Measurements from ENCODE around the gene TRAF3IP3. TPM values are rescaled to one million over a fixed set of nuclear protein-coding genes. Genes with fewer than 3 reads are reported as not detected.

The TRAF3IP3 gene
- total and polyA plus RNA-seq, 2 donors (not counting 1 experiment from before 2014, with no cell fraction given), result 262 to 344 TPM

GRCh38 chr1:209761011-209761635 lies 5.3 kb downstream of the TRAF3IP3 start:
- no peak overlapping the region for H3K9ac ChIP-seq (ENCODE audit: low read length)
- peak overlapping the region; percentile 66 for H3K27ac Mint-ChIP-seq
- no peak for TF ChIP-seq CTCF (IDR thresholded peaks at IDR 0.05)
- no peak for TF ChIP-seq EZH2 (IDR thresholded peaks at IDR 0.05; ENCODE audit: borderline replicate concordance, insufficient read depth, low read depth, low read length, poor library complexity, severe bottlenecking)
- no peak overlapping the region for H3K4me3 ChIP-seq (ENCODE audit: control extremely low read depth in 1 of 5, extremely low read depth in 1 of 5, insufficient read depth in 1 of 5, low read depth in 2 of 5, low read length in 4 of 5)
- peaks cover 68% of the 10 kb centered on the region for H3K4me1 Mint-ChIP-seq
- no peaks in the 10 kb centered on the region for H3K9me3 ChIP-seq (ENCODE audit: control extremely low read depth in 1 of 3, control insufficient read depth in 2 of 3, insufficient read depth in 1 of 3, low read length in 2 of 3)
- H3K4me3 Mint-ChIP-seq, result peak overlapping the region; percentile 12
- CTCF ChIA-PET, result interaction anchor here (0.9 to 3.2 kb wide), 6 partner anchors 12 to 195 kb away, joined by 3 to 14 read pairs (median 4); no protein-coding TSS in a partner anchor
- H3K4me1 ChIP-seq (ENCODE audit: control insufficient read depth in 2 of 2, insufficient read depth in 2 of 2, low read length in 2 of 2), result peaks cover 43 to 56% of the 10 kb centered on the region in 2 donors
- H4K20me1 ChIP-seq (ENCODE audit: control insufficient read depth, insufficient read depth, low read length, poor library complexity, severe bottlenecking), result peaks cover 31% of the 10 kb centered on the region
- no peaks in the 10 kb centered on the region for H3K27me3 Mint-ChIP-seq
- H3K27ac ChIP-seq (ENCODE audit: low read length in 2 of 2), result peak overlapping the region in 1 of 2 donors; percentile 76
- intact Hi-C loops (cut with micrococcal nuclease), result no loop called here
- no peaks in the 10 kb centered on the region for H3K9me3 Mint-ChIP-seq (ENCODE audit: insufficient read depth)
- peaks cover 93% of the 10 kb centered on the region for H3K79me2 ChIP-seq (ENCODE audit: control insufficient read depth, insufficient read depth, low read length)
- peaks cover 11 to 74% of the 10 kb centered on the region in 2 experiments for H3K36me3 ChIP-seq (replicated peaks in 1 of 2; ENCODE audit: control extremely low read depth in 1 of 2, control insufficient read depth in 1 of 2, extremely low read depth in 1 of 2, insufficient read depth in 2 of 2, low read length in 1 of 2)
- ATAC-seq (ENCODE audit: low read depth), result no peak
- H3K27me3 ChIP-seq (replicated peaks in 1 of 4; ENCODE audit: control extremely low read depth in 1 of 4, control insufficient read depth in 3 of 4, insufficient read depth in 4 of 4, low read length in 3 of 4), result no peaks in the 10 kb centered on the region
- DNase-seq, result no peak
- H2AFZ ChIP-seq (ENCODE audit: insufficient read depth, low read depth, low read length, poor library complexity, severe bottlenecking), result no peak overlapping the region
- POLR2A ChIA-PET, result no interaction called here
- H3K4me2 ChIP-seq (replicated peaks; ENCODE audit: low read depth, low read length, poor library complexity, severe bottlenecking), result no peak overlapping the region

DNA sequence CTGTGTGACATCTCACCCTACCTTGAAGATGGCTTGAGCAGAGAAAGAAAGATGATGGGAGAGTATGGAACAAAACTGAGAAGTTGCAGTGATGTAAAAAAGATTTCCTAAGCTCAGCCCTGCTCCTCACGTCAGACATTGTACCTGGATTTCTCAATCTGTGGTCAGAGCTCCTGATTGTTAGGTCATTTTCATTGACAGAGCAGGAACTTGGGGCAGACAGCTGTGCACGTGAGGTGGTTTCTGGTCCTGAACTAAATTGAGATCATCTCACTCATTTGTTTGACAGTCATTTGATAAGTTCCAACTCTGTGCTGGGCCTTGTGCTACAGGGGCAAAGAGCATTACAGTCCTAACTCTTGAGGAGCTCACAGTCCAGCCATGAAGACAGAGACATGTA lies 10.2 kb downstream of the TRAF3IP3 start:
- DNase-seq, result no peak

More for the DNA sequence above, 10.2 kb downstream of the TRAF3IP3 start:
- peak overlapping the region; percentile 22 to 87 for H3K27ac ChIP-seq (ENCODE audit: low read length in 2 of 2)
- peaks cover 97% of the 10 kb centered on the region for H3K79me2 ChIP-seq (ENCODE audit: control insufficient read depth, insufficient read depth, low read length)
- no peak overlapping the region for H3K4me2 ChIP-seq (replicated peaks; ENCODE audit: low read depth, low read length, poor library complexity, severe bottlenecking)
- TF ChIP-seq CTCF (IDR thresholded peaks at IDR 0.05) (no peak), EZH2 (IDR thresholded peaks at IDR 0.05; ENCODE audit: borderline replicate concordance, insufficient read depth, low read depth, low read length, poor library complexity, severe bottlenecking) (no peak)
- peaks cover 38 to 52% of the 10 kb centered on the region in 2 donors for H3K4me1 ChIP-seq (ENCODE audit: control insufficient read depth in 2 of 2, insufficient read depth in 2 of 2, low read length in 2 of 2)
- no peak for ATAC-seq (ENCODE audit: low read depth)
- H2AFZ ChIP-seq (ENCODE audit: insufficient read depth, low read depth, low read length, poor library complexity, severe bottlenecking), result no peak overlapping the region
- no peak overlapping the region for H3K4me3 ChIP-seq (ENCODE audit: control extremely low read depth in 1 of 5, extremely low read depth in 1 of 5, insufficient read depth in 1 of 5, low read depth in 2 of 5, low read length in 4 of 5)
- WGBS (ENCODE audit: insufficient coverage), result 68% methylated on average over 2 of the region's 2 CpGs
- no peaks in the 10 kb centered on the region for H3K27me3 Mint-ChIP-seq
- H3K4me3 Mint-ChIP-seq, result peak overlapping the region; percentile 59
- no peaks in the 10 kb centered on the region for H3K27me3 ChIP-seq (replicated peaks in 1 of 4; ENCODE audit: control extremely low read depth in 1 of 4, control insufficient read depth in 3 of 4, insufficient read depth in 4 of 4, low read length in 3 of 4)
- no peaks in the 10 kb centered on the region for H3K9me3 ChIP-seq (ENCODE audit: control extremely low read depth in 1 of 3, control insufficient read depth in 2 of 3, insufficient read depth in 1 of 3, low read length in 2 of 3)
- CTCF ChIA-PET, result interaction anchor here (1.8 to 5.3 kb wide), 3 partner anchors 9 to 17 kb away, joined by 10 to 48 read pairs (median 10); partner anchors contain the start of gene TRAF3IP3
- H4K20me1 ChIP-seq (ENCODE audit: control insufficient read depth, insufficient read depth, low read length, poor library complexity, severe bottlenecking), result peaks cover 11% of the 10 kb centered on the region
- H3K9ac ChIP-seq (ENCODE audit: low read length), result no peak overlapping the region
- no peak overlapping the region for H3K27ac Mint-ChIP-seq
- POLR2A ChIA-PET, result interaction anchor here (1.2 to 4.2 kb wide), 2 partner anchors 10 to 18 kb away, joined by 3 to 40 read pairs; partner anchors contain the start of genes C1orf74 and TRAF3IP3
- intact Hi-C loops (cut with micrococcal nuclease), result loop anchor here (5.0 kb wide), 1 partner anchor 61 kb away; the partner anchor contains the start of gene UTP25
- no peaks in the 10 kb centered on the region for H3K9me3 Mint-ChIP-seq (ENCODE audit: insufficient read depth)
- H3K4me1 Mint-ChIP-seq, result peaks cover 52% of the 10 kb centered on the region
- H3K36me3 ChIP-seq (replicated peaks in 1 of 2; ENCODE audit: control extremely low read depth in 1 of 2, control insufficient read depth in 1 of 2, extremely low read depth in 1 of 2, insufficient read depth in 2 of 2, low read length in 1 of 2), result peaks cover 8 to 55% of the 10 kb centered on the region in 2 experiments
